HG03039 (cell line): Measurements from ENCODE around the gene IGSF6.
"Not testable (repeated sequence)": the region's sequence is repeated elsewhere in the genome, so short reads cannot be mapped to it uniquely, and the experiment has no call there.

Experiments
- ATAC-seq: cut with Tn5 transposase; IDR thresholded peaks from one replicate; pipeline ENCODE4 v1.9.1; 2021; ENCODE audit warnings: mild to moderate bottlenecking, moderate library complexity; ENCODE audit not compliant: unreplicated experiment

IGSF6 gene, protein sequence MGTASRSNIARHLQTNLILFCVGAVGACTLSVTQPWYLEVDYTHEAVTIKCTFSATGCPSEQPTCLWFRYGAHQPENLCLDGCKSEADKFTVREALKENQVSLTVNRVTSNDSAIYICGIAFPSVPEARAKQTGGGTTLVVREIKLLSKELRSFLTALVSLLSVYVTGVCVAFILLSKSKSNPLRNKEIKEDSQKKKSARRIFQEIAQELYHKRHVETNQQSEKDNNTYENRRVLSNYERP

DNA sequence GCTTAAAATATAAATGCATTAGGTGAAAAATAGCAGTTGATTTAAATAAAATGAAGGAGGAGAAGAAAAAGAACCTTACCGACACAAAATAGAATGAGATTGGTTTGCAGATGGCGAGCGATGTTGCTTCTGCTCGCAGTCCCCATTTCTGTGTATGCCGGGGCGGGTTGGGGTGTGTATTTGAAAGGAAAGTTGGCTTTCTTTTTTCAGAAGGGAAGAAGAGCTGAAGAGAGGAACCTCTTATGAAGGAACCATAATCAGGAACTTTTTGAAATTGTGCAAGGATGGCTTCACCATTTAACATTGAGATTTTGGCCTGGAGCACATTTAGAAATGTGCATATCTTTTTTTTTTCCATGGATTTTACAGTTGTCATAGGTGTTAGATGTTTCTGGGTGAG lies at the start of gene IGSF6:
TSS of gene IGSF6 (minus strand) at position 156 of the 400 bp plus-strand sequence. CDS start at position 146, 10 bp downstream.
- ATAC-seq, result no peak

DNA sequence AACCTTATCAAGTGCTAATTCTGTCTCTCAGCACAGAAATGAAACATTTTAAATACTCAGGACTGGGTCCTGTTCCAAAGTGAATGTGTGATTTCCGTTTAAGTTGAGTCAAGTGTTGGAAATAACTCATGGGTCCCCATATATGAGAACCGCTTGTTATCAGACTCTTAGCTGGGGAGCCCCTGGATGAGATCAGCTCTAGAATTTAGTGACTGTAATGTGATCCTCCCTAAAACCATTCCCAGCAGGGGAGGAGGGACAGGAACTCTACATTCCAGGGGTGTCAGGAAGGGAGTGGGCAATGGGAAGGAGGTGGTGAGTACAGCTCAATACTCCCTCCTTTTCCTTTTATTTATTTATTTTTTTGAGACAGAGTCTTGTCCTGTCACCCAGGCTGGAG lies 48.9 kb upstream of the IGSF6 start:
- ATAC-seq, result no peak

DNA sequence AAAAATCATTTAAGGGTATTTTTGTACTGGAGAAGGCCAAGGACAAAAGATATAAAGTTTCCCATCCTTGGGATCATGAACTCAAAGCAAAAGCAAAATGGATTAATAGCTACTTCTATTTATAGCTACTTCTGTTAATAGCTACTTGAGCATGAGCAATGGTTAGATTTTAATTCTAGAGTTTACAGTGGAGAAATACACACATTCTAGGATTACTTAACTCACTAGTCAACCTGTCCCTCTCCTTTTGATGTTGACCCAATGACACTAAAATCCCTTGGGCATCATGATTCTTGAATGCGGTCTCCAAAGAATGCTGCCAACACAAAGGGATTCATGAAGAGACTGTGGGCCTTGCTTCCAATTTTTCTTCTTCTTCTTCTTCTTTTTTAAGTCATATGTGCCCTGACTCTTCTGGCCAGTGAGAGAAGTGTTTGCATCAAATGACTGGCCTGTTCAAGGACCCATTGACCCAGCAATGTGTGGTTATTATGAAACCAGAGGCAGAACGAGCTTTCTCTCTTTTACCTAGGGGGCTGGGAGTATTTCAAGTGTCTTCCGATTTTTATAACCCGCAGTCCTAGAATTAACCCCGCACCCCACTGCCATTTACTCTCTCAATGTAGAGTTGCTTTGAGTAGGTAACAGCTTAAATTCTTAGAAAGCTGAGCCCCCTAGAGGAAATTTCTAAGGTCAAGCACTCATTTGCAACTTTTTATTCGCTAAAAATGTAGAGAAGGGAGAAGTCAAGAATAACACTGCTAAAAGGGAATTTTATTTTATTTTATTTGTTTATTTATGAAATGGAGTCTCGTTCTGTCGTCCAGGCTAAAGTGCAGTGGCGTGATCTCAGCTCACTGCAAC lies 46.0 kb upstream of the IGSF6 start:
- no peak for ATAC-seq

DNA sequence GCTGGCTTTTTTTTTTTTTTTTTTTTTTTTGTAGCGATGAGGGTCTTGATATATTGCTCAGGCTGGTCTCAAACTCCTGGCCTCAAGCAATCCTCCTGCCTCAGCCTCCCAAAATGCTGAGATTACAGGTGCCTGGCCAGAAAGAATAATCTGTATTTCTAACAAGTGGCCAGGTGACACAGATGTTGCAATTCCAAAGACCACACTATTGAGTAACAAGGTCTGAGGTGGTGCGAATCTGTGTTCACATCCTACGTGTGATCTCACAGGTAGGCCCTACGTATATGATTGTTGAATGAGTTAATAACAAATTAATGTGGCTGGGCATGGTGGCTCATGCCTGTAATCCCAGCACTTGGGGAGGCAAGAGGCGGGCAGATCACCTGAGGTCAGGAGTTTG lies 44.6 kb upstream of the IGSF6 start:
- no peak for ATAC-seq

DNA sequence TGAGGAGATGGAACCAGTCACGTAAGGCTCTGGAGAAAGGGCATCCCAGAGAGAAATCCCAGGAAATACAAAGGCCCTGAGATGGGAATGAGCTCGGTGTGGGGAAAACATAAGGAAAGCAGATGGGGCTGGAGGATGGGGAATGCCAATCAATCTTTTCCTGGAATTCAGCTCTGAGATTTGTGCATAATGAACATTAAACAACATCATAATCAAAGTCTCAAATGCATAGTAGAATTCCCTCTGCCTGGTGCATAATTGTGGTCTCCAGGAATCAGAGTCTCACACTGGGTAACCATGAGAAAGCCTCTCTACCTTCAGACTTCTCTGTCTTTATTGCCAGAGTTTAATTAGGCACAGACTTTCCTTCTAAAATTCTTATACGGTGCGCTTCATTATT lies 42.2 kb upstream of the IGSF6 start:
- no peak for ATAC-seq

DNA sequence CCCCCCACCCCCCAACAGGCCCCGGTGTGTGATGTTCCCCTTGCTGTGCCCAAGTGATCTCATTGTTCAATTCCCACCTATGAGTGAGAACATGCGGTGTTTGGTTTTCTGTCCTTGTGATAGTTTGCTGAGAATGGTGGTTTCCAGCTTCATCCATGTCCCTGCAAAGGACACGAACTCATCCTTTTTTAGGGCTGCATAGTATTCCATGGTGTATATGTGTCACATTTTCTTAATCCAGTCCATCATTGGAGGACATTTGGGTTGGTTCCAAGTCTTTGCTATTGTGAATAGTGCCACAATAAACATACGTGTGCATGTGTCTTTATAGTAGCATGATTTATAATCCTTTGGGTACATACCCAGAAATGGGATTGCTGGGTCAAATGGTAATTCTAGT lies 38.6 kb upstream of the IGSF6 start:
- ATAC-seq, result not testable (repeated sequence)

DNA sequence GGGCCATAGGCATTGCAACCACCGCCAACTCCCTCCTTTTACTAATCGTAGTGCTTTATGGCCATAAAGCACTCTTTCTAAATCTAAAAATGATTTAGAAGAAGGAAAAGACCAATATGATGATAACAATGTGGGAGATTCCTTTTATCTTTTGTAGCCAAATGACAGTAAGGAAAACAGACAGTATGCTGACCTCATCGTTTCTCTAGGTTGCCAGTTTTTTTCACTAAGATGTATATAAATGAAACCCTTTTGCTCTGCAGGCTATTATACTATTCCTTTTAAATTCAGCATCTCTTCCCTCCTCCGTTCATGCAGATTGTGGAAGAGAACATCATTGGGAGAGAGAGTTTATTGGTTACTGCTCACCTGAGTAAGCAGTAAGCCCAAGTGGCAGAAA lies 36.7 kb upstream of the IGSF6 start:
- ATAC-seq, result no peak

DNA sequence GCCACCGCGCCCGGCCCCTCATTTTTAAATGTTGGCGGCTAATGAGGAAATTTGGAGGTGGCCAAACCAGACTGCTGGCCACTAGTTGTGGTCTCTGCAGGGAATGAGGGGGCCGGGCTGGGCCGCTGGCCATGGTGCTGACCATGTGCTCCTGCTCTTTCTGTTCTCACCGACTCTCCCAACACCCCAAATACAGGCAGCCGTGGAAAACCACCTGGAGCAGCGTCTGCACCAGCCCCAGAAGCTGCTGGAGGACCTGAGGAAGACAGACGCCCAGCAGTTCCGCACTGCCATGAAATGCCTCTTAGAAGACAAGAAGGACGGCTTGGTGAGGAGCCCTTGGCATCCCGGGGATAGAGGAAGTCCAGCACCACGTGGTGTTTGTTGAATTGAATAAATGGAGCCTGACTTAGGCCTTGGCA lies 32.6 kb upstream of the IGSF6 start:
- ATAC-seq, result no peak

DNA sequence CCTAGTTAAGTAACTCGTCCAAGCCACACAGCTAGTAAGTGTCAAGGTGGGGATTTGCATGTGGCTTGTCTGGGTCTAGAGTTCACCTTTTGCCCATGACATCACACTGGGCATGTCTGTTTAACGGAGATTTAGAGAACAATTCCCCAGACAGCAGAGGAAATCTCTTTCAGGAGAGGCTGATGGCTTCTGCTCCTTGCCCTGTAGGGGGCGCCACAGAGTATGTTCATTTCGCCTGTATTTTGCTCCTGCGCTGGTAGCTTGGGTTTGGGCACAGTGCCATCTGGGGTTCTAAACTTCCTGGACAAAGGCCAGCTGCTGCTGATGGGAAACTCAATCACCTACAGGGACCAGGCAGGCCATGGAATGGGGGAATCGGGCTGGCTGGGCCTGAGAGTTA lies 31.8 kb upstream of the IGSF6 start:
- ATAC-seq, result no peak

DNA sequence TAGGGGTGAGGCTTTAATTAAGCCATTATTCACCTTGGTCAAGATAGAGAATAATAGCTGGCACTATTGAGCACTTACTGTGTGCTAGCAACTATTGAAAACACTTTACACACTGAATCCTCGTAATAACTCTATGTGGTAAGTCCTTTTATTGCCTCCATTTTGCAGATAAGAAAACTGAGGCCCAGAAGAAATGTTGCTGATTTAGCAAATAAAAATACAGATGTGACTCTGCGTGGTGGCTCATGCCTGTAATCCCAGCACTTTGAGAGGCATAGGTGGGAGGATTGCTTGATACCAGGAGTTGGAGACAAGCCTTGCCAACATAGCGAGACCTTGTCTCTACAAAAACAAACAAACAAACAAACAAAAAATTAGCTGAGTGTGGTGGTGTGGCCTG lies 30.8 kb upstream of the IGSF6 start:
- ATAC-seq, result no peak

DNA sequence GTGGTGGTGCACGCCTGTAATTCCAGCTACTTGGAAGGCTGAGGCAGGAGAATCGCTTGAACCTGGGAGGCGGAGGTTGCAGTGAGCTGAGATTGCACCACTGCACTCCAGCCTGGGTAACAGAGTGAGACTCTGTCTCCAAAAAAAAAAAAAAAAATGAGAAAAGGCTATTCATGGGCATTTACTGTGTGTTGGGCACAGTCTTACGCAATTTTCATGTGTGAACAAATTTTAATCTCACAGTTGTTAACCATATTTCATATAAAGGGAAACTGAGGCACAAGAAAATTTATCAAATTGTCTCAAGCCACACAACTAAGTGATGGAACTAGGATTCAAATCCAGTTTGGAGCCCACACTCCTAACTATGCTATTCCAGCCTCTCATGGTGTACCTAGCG lies 28.3 kb upstream of the IGSF6 start:
- ATAC-seq, result not testable (repeated sequence)

DNA sequence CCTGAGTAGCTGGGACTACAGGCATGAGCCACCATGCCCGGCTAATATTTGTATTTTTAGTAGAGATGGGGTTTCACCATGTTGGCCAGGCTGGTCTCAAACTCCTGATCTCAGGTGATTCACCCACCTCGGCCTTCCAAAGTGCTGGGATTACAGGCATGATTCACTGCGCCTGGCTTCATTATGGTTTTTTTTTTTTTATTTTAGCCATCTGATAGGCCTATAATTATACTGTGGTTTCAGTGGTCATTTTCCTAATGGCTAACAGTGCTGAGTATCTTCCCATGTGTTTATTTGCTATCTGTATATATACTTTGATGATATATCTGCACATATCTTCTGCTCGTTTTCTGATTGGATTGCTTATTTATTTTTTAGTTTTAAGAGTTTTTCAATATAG lies 22.0 kb upstream of the IGSF6 start:
- ATAC-seq, result not testable (repeated sequence)

DNA sequence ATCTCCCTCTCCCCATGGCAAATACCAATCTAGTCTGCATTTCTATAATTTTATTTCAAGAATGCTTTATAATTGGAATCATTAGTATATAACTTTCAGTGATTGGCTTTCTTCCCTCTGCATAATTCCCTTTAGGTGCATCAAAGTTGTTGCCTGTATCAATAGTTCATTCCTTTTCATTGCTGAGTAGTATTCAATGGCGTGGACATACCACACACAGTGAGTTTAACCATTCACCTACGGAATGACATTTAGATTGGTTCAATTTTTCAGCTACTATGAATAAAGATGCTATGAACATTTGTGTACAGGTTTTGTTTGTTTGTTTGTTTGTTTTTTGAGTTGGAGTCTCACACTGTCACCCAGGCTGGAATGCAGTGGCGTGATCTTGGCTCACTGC lies 21.1 kb upstream of the IGSF6 start:
- no peak for ATAC-seq

DNA sequence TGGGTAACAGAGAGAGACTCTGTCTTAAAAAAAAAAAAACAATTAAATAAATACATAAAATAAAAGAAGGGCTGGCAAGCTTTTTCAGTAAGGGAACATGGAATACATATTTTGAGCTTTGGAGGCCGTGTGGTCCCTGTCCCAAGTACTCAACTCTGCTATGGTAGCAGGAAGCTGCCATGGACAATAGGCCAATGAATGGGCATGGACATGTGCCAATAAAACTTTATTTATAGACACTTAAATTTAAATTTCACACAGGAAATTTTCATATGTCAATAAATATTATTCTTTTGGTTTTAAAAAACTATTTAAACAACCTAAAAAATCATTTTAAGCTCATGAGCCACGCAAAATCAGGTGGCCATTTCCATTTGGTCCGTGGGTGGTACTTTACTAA lies 15.2 kb upstream of the IGSF6 start:
- no peak for ATAC-seq

DNA sequence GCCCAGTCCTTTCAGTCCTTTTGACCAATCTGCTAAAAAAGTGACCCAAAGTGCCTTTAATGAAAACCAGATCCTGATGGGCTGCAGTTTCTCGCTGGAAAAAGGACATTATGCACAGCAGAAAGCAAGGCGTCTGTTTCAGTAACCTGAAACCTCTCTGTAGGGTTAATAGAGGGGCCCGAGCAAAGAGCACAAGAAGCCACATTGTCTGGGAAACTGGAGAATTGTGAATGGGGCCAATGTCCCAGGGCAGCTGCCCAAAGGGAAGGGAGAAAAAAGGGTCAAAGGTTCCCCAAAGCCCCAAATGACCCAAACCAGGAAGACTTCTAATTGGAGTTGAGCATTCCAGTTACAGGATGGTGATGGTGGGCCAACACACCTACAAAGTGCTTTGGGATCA lies 14.4 kb upstream of the IGSF6 start:
- no peak for ATAC-seq

DNA sequence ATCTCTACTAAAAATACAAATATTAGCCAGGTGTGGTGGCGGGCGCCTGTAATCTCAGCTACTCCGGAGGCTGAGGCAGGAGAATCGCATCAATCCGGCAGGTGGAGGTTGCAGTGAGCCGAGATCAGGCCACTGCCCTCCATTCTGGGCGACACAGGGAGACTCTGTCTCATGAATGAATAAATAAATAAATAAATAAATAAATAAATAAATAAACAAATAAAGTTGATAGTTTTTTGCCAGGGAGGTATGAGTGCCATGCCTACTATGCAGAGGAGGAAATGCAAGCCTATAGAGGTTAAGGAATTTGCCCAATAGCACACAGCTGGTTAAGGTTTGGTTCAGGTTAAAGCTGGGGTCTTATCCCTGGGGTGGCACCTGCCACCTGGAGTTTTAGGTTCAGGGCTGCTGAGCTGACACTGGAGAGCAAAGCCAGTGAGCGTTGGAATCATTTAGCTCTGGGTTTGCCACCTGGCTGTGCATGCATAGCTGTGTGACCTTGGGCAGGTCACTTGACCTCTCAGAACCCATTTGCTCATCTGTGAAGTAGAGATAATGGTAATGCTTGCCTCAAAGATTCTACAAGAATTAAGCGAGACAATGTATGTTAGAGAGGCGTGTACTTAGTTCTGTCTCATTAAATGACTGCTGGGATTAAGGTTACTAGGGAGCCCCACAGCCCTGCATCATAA lies 12.5 kb upstream of the IGSF6 start:
- ATAC-seq, result no peak

DNA sequence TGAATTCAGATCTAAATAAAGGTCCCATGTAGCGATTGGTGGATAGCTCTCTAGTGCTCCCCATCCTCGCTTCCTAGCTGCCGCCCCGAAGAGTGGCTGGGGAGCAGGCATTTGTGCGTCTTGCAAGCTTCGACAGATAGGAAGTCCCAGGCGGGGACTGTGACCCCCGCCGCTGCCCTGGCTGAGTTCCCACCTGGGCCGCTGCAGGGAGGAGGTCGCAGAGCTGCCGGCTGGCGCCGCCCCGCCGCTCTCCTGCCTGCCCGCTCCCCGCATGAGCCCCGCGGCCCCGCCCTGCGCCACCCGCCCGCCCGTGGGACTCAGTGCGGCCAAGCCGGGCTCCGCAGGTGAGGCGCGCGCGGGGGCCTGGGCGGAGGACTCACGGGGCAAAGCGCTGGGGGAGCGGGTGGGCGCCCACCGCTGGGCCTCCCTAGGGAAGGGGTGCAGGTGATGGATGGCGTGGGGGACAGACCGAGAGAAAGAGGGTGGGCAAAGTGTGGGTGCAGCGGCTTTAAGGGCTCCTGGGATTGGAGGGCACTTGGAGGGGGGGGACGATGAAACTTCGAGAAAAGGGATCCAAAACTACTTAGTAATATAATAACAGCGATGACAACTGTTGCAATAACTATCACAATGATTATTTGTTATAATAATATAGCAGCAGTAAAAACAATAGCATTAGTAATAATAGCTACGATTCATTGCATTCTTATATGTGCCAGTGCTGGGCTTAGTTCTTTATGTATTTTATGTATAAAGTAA lies 11.7 kb upstream of the IGSF6 start, which contains the start of gene OTOA:
TSS of gene OTOA (plus strand) at position 80 of the 759 bp plus-strand sequence. CDS start 14,547 bp downstream, outside the sequence.
- no peak for ATAC-seq

DNA sequence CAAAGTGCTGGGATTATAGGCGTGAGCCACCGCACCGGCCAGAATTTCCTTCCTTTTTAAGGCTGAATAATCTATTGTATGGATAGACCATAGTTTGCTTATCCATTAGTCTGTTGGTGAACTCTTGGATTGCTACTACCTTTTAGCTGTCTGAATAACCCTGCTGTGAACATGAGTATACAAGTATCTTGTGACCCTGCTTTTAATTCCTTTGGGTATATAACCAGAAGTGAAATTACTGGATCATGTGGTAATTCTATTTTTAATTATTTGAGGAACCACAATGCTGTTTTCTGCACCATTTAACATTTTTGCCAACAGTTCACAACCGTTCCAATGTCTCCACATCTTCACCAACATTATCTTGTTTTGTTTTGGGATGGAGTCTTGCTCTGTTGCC lies 6.7 kb upstream of the IGSF6 start:
- ATAC-seq, result no peak

DNA sequence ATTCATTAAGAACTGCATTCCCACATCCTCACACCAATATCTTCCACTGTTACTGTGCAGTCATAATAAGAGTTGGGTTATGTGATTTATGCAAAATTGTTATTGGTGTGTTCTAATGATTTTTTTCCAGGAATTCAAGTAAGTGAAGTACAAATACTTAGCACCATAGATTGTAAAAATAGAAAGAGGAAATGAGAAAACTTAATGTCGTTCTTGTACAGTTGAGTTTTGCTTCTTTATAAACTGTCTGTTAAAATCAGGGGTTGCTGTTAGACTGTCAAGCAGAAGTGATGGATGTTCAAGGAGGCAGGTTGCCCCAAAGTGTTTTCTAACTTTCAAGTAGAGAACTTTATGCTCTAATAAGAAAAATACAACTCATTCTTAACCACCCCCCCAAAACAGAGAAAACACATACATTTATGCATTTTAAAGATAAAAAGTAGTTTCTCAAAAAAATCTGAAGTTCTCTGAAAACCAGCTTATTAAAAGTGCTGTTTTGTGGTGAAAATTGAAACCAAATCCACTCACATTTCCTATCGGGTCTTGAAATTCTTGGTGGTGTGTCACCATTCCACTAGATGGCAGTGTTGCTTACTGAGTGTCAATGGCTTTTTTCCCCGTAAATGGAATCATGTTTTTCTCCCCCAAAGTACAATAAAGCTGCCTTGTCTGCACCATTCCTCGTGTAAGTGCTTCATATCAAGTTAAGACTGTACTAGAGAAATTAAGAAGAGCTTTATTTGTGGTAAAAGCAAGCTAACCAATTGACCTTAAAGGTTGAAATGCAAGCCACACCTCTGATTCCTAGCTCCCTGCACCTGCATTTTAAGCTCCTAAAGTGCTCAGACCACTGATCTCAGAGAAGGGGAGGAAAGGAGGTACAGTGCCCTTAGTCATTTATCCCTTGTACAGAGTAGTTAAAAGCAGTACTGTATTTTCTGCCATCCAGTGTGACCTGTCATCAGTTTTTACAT lies 4.7 kb upstream of the IGSF6 start:
- no peak for ATAC-seq

DNA sequence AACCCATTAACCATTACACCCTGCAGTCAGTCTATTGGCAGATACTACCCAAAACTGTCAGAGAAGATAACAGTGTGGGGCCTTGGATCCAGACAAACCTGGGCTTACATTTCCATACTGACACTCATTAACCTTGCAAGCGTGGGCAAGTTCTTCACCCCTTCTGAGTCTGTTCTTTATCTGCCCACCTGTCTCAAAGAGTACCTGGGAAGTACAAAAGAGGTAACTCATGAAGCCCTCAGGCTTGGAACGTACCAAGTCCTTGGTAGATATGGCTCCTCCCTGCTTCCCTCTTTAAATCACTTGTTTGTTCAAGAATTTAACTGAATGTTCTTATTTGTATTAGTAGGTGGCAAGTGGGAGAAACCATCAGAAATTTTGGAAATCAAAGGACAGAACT lies 2.5 kb upstream of the IGSF6 start:
- no peak for ATAC-seq
